AG04450 (cell line): ENCODE data around the gene CTSA. TPM values are rescaled to one million over a fixed set of nuclear protein-coding genes. Genes with fewer than 3 reads are reported as not detected.

Experiments
- CTCF ChIA-PET: fragments of 300-600, 350-600 bp; formaldehyde crosslinking; extraction: SDS; loops from one replicate; lab custom pipeline; 2022; ENCODE audit warnings: antibody characterized with exemption, inconsistent platforms; lab: Charles Lee
- POLR2A ChIA-PET: fragments of 350-600 bp; formaldehyde crosslinking; extraction: SDS; loops from one replicate; lab custom pipeline; 2021; ENCODE audit warnings: antibody characterized with exemption, inconsistent platforms; lab: Yijun Ruan, JAX
- DNase-seq: peaks from one replicate; pipeline ENCODE4 v3.0.0-alpha.2; 2011; ENCODE audit warnings: low read depth, low spot score
- H3K27ac ChIP-seq: one replicate; pipeline ENCODE4 v1.5.1; 2012; ENCODE audit warnings: low read depth, low read length, control low read depth
- H3K27me3 ChIP-seq: one replicate; pipeline ENCODE4 v1.6.0; 2012; ENCODE audit warnings: low read length; ENCODE audit not compliant: control insufficient read depth, insufficient read depth
- H3K4me3 ChIP-seq: 2 replicates; pipeline ENCODE4 v1.5.1; 2011; ENCODE audit warnings: mild to moderate bottlenecking, low read depth, low read length, control low read depth
- H3K9me3 ChIP-seq: 2 replicates; pipeline ENCODE4 v1.5.1; 2012; ENCODE audit warnings: low read length; ENCODE audit not compliant: control insufficient read depth, insufficient read depth
- CTCF ChIP-seq: IDR thresholded peaks from 2 replicates; pipeline ENCODE4 v1.5.1; 2011; ENCODE audit warnings: low read depth, low read length, control low read depth, inconsistent platforms
- polyA plus RNA-seq: library from polyadenylated mRNA; depleted of rRNA; stranded (reverse); fragments of >200 nt; gene quantifications from 2 replicates; pipeline ENCODE4 v1.2.3, GENCODE V29; 2011

Gene CTSA
- polyA plus RNA-seq, 1 experiment: 234 TPM

GRCh38 chr20:45851501-45851900, 39.6 kb upstream of the CTSA start:
- ChIA-PET CTCF (no interaction called here), POLR2A (no interaction called here)

DNA sequence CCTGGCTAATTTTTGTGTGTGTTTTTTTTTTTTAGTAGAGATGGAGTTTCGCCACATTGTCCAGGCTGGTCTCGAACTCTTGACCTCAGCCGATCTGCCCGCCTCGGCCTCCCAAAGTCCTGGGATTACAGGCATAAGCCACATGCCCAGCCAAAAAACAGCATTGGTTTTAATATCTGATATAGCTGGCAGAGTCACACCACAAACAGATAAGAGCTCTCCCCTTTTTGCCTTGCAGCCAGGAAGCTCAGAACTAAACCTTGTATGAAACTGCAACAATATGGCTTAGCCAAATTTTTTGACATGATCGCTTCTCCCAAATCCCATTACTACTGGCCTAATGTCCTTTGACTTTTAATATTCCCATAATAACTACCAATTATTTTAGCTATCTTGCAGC, 38.8 kb upstream of the CTSA start:
- no peaks in the 10 kb centered on the region for H3K27me3 ChIP-seq
- no peak for TF ChIP-seq CTCF
- CTCF ChIA-PET: no interaction called here
- H3K9me3 ChIP-seq: no peaks in the 10 kb centered on the region
- no peak overlapping the region for H3K27ac ChIP-seq
- no peak for DNase-seq
- POLR2A ChIA-PET: interaction anchor here (0.5 kb wide), 1 partner anchor 9 kb away, joined by 3 read pairs; no protein-coding TSS in a partner anchor
- no peak overlapping the region for H3K4me3 ChIP-seq

More at GRCh38 chr20:45851501-45851900, 39.6 kb upstream of the CTSA start:
- no peak for DNase-seq
- no peak overlapping the region for H3K27ac ChIP-seq
- no peaks in the 10 kb centered on the region for H3K9me3 ChIP-seq
- no peak for TF ChIP-seq CTCF
- no peak overlapping the region for H3K4me3 ChIP-seq
- no peaks in the 10 kb centered on the region for H3K27me3 ChIP-seq

DNA sequence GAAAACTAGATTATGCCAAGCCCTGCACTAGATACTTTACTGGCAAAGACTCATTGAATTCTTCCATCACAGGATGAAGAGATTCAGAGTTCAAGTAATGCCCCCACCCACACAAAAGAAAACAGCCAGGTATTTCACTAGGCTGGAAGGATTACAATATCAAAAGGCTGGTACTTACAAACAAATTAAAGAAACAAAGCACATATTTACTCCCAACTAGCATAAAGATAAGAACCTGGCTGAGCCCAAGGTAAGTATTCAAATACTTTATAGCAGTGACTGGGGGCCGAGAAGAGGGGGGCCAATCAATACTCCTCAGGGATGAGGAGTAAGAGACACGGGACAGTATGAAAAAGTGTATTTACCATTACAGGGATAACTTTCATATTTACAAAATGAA, 37.7 kb upstream of the CTSA start:
- CTCF ChIA-PET: no interaction called here

DNA sequence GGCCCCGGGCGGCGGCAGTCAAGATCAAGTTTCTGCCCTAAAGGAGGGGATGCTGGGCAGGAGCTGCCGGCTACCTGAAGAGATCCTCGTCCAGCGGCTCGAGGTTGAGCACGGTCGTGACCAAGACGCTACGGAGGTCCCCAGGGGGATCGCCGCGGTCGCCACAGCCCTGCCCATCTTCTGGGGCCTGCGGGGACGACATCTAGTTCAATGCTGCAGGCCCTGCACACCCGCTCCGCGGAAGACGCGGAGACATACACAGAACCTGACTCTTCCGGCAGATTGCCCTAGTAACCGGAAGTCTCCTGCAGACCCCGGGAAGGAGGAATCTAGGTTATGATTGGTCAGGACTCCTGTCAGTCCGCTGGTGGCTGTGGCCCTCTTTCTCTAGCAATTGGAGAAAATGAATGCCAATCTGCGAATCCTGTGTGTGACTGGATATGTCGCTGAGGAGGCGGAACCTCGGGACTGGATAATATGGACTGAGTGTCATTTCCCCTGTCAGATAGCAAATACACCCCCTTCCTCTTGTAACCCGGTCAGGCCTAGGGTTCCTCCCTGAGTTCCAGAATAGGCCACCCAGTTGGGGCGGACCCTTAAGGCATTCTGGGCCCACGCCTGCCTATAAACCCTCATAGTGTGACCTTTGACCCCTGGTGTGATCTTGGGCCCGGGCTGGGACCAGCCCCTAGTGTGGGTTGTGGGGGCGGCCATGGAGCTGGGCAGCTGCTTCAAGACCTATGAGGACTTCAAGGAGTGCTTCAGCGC, 33.8 kb upstream of the CTSA start, which contains the start of the genes ACOT8 and ZSWIM3:
TSS of gene ACOT8 (minus strand) at position 279 of the 768 bp plus-strand sequence. CDS start at position 202, 77 bp downstream.
TSS of gene ZSWIM3 (plus strand) at position 501 of the 768 bp plus-strand sequence. CDS start at position 713, 212 bp downstream.
- Histone ChIP-seq H3K27me3 (no peaks in the 10 kb centered on the region), H3K27ac (peak within 1 kb of the TSS; percentile 39), H3K9me3 (no peaks in the 10 kb centered on the region), H3K4me3 (peak within 1 kb of the TSS; percentile 91)
- peak; percentile 100 for DNase-seq
- ChIA-PET POLR2A (interaction anchor here (0.8 to 1.4 kb wide), 2 partner anchors 16 to 24 kb away, joined by 4 to 6 read pairs; partner anchors contain the start of gene ZSWIM1), CTCF (interaction anchor here (0.8 to 1.1 kb wide), 2 partner anchors 11 to 33 kb away, joined by 3 to 4 read pairs; partner anchors contain the start of gene NEURL2)
- TF ChIP-seq CTCF: no peak

More for the DNA sequence above, 37.7 kb upstream of the CTSA start:
- Histone ChIP-seq H3K4me3 (no peak overlapping the region), H3K27me3 (no peaks in the 10 kb centered on the region), H3K9me3 (no peaks in the 10 kb centered on the region), H3K27ac (no peak overlapping the region)
- no peak for TF ChIP-seq CTCF
- POLR2A ChIA-PET: no interaction called here
- no peak for DNase-seq

- POLR2A ChIA-PET: no interaction called here
Observed at GRCh38 chr20:45857882-45858216, 33.3 kb upstream of the CTSA start.

More at GRCh38 chr20:45857882-45858216, 33.3 kb upstream of the CTSA start:
- no peak overlapping the region for H3K27ac ChIP-seq
- H3K9me3 ChIP-seq: no peaks in the 10 kb centered on the region
- peak overlapping the region; percentile 91 for H3K4me3 ChIP-seq
- no peak for TF ChIP-seq CTCF
- DNase-seq: no peak
- no peaks in the 10 kb centered on the region for H3K27me3 ChIP-seq
- CTCF ChIA-PET: interaction anchor here (0.8 to 1.1 kb wide), 2 partner anchors 10 to 32 kb away, joined by 3 to 4 read pairs; partner anchors contain the start of gene NEURL2
